Measurements from ENCODE around the gene PDE6B. TPM values are rescaled to one million over a fixed set of nuclear protein-coding genes. Genes with fewer than 3 reads are reported as not detected.
A peak's percentile ranks its signal among the peaks of the same experiment; 100 is the strongest.

The PDE6B gene
- total and polyA plus RNA-seq, 2 of the 13 experiments (the other 11 are each of a cell fraction or from before 2014, with no cell fraction given): 0.38 to 0.40 TPM

GRCh38 chr4:655464-656151 is 30.2 kb downstream of the PDE6B start (continued):
- TF ChIP-seq HES4 (CRISPR knock-in tag; IDR thresholded peaks at IDR 0.05; ENCODE audit: borderline replicate concordance): no peak
- peak; percentile 67; the same call in 1 of the 2 replicates for TF ChIP-seq ZNF768 (CRISPR knock-in tag; IDR thresholded peaks at IDR 0.05)
- TF ChIP-seq MBD4 (IDR thresholded peaks at IDR 0.05; ENCODE audit: borderline replicate concordance, low read length): no peak
- TF ChIP-seq YY1 (IDR thresholded peaks at IDR 0.05; ENCODE audit: insufficient read depth, insufficient replicate concordance, low read depth, low read length): no peak
- TF ChIP-seq ZNF839 (CRISPR knock-in tag; IDR thresholded peaks at IDR 0.05; ENCODE audit: borderline replicate concordance): peak; percentile 41; the same call in 1 of the 2 replicates
- TF ChIP-seq PLSCR1 (CRISPR knock-in tag; IDR thresholded peaks at IDR 0.05; ENCODE audit: borderline replicate concordance): no peak
- no peak for TF ChIP-seq ZNF33A (CRISPR knock-in tag; IDR thresholded peaks at IDR 0.05; ENCODE audit: borderline replicate concordance)
- no peak for TF ChIP-seq LCORL (IDR thresholded peaks at IDR 0.05)
- TF ChIP-seq LCORL (CRISPR knock-in tag; IDR thresholded peaks at IDR 0.05): no peak
- no peak for TF ChIP-seq FOXA3 (CRISPR knock-in tag; IDR thresholded peaks at IDR 0.05)
- TF ChIP-seq BCL3 (CRISPR knock-in tag; IDR thresholded peaks at IDR 0.05): no peak
- TF ChIP-seq ZBTB26 (CRISPR knock-in tag; IDR thresholded peaks at IDR 0.05; ENCODE audit: borderline replicate concordance): 0 out of 2 replicates have a peak, but pooled peaks have one; percentile 11
- TF ChIP-seq GLMP (CRISPR knock-in tag; IDR thresholded peaks at IDR 0.05; ENCODE audit: borderline replicate concordance): no peak
- no peak for TF ChIP-seq FOXJ3 (CRISPR knock-in tag; IDR thresholded peaks at IDR 0.05; ENCODE audit: borderline replicate concordance)
- no peak for TF ChIP-seq AGO1 (IDR thresholded peaks at IDR 0.05; ENCODE audit: low read depth, low read length, poor library complexity, severe bottlenecking)
- 0 out of 2 replicates have a peak, but pooled peaks have one; percentile 43 for TF ChIP-seq EED (CRISPR knock-in tag; IDR thresholded peaks at IDR 0.05)
- no peak for TF ChIP-seq ZBTB20 (CRISPR knock-in tag; IDR thresholded peaks at IDR 0.05; ENCODE audit: borderline replicate concordance, low read depth)
- no peak for TF ChIP-seq ZNF264 (CRISPR knock-in tag; IDR thresholded peaks at IDR 0.05)
- TF ChIP-seq ZNF382 (CRISPR knock-in tag; IDR thresholded peaks at IDR 0.05; ENCODE audit: borderline replicate concordance): no peak
- no peak for TF ChIP-seq USF2 (IDR thresholded peaks at IDR 0.05; ENCODE audit: low read depth, low read length)
- TF ChIP-seq USF2 (CRISPR knock-in tag; IDR thresholded peaks at IDR 0.05; ENCODE audit: borderline replicate concordance): no peak
